OCI-LY1 (cell line): Measurements from ENCODE around the gene SERTAD3.

Experiments
- CTCF ChIP-seq: fragments of 200-600 bp; sonication (generic), shearing (Covaris generic); IDR thresholded peaks from 2 replicates; pipeline ENCODE4 v1.5.1; 2017; ENCODE audit warnings: mild to moderate bottlenecking, antibody characterized with exemption, low read length, moderate library complexity, mixed read lengths
- EZH2 ChIP-seq: fragments of 200-600 bp; sonication (generic), shearing (Covaris generic); IDR thresholded peaks from 2 replicates; pipeline ENCODE4 v1.8.0; 2017; ENCODE audit warnings: borderline replicate concordance, mixed run types, mild to moderate bottlenecking, antibody characterized with exemption, low read length, moderate library complexity, mixed read lengths

GRCh38 chr19:40460185-40460584 lies 16.1 kb upstream of the SERTAD3 start:
- no peak for TF ChIP-seq EZH2
- TF ChIP-seq CTCF: no peak
